HepG2 (cell line): ENCODE data around the gene DAB1. TPM values are rescaled to one million over a fixed set of nuclear protein-coding genes. Genes with fewer than 3 reads are reported as not detected.

Experiments
- ATAC-seq: fragments of 200-7000 bp; cut with Tn5 transposase; 3 replicates; pipeline ENCODE4 v1.9.1; 2020; ENCODE audit warnings: mild to moderate bottlenecking, moderate library complexity
- BruUV-seq: library from RNA; stranded (reverse); fragments of 400-500 nt; replicated peaks from 2 replicates; lab custom pipeline; 2021; lab: Mats Ljungman, UMichigan
- CTCF ChIA-PET: fragments of 300-600 bp; formaldehyde crosslinking; extraction: SDS; loops from one replicate; lab custom pipeline; 2021; ENCODE audit warnings: low total read pairs, inconsistent platforms, low intra/inter-chr PET ratio; lab: Yijun Ruan, JAX
- POLR2A ChIA-PET: fragments of 350-600 bp; sonication (Branson Sonifier 250); formaldehyde crosslinking; loops from one replicate; lab custom pipeline; 2020; ENCODE audit warnings: antibody characterized with exemption, inconsistent platforms; lab: Yijun Ruan, JAX
- DNase-seq: peaks from one replicate; pipeline ENCODE4 v3.0.0-alpha.2; 2015; ENCODE audit warnings: low spot score
- FAIRE-seq: peaks from 3 replicates; lab custom pipeline; 2011; peaks lifted over from hg19 to GRCh38; lab: Jason Lieb, UNC
- H2AFZ ChIP-seq: one replicate; pipeline ENCODE4 v1.6.1; 2011; ENCODE audit warnings: low read length, inconsistent platforms
- H3K27ac ChIP-seq: fragments of 300-600 bp; 3 replicates; pipeline ENCODE4 v1.8.0; 2011; ENCODE audit warnings: mixed run types, mild to moderate bottlenecking, mixed read lengths, low read length, inconsistent platforms; ENCODE audit not compliant: insufficient read depth; ENCODE audit errors: extremely low read length
- H3K27me3 ChIP-seq, 2 experiments: fragments of 200-600 bp in 1 of 2; 2 replicates in 1 of 2; 3 replicates in 1 of 2; pipeline versions ENCODE4 v1.6.0 to v1.8.0; 2011; ENCODE audit warnings: low read length in 2 of 2, mild to moderate bottlenecking in 2 of 2, moderate library complexity in 2 of 2, inconsistent platforms in 1 of 2; ENCODE audit not compliant: insufficient read depth in 2 of 2, control insufficient read depth in 1 of 2
- H3K36me3 ChIP-seq, 2 experiments: fragments of 200-600 bp in 1 of 2; replicated peaks in 1 of 2; 2 replicates in 1 of 2; 3 replicates in 1 of 2; pipeline versions ENCODE4 v1.5.1 to v1.8.0; 2011; ENCODE audit warnings: low read length in 2 of 2, inconsistent platforms in 1 of 2; ENCODE audit not compliant: insufficient read depth in 2 of 2, control insufficient read depth in 1 of 2
- H3K4me1 ChIP-seq: 2 replicates; pipeline ENCODE4 v1.5.1; 2012; ENCODE audit warnings: low read length, inconsistent platforms; ENCODE audit not compliant: insufficient read depth
- H3K4me2 ChIP-seq: 2 replicates; pipeline ENCODE4 v1.6.0; 2011; ENCODE audit warnings: low read depth, low read length, inconsistent platforms
- H3K4me3 ChIP-seq, 3 experiments: fragments of 200-600 bp in 1 of 3; sonication (generic), shearing (Covaris generic) in 1 of 3; replicated peaks in 1 of 3; 2 replicates each; pipeline ENCODE4 v1.5.1; 2011 to 2016; ENCODE audit warnings: low read length in 3 of 3, inconsistent platforms in 2 of 3, low read depth in 2 of 3, mild to moderate bottlenecking in 2 of 3, control low read depth in 1 of 3, mixed read lengths in 1 of 3; ENCODE audit not compliant: insufficient read depth in 1 of 3
- H3K79me2 ChIP-seq: one replicate; pipeline ENCODE4 v1.6.1; 2011; ENCODE audit warnings: low read length, inconsistent platforms; ENCODE audit not compliant: insufficient read depth
- H3K9ac ChIP-seq: 2 replicates; pipeline ENCODE4 v1.6.0; 2011; ENCODE audit warnings: mild to moderate bottlenecking, low read depth, low read length, inconsistent platforms; ENCODE audit not compliant: insufficient read depth
- H3K9me3 ChIP-seq: 2 replicates; pipeline ENCODE4 v1.5.1; 2012; ENCODE audit warnings: mild to moderate bottlenecking, low read length
- H4K20me1 ChIP-seq: 2 replicates; pipeline ENCODE4 v1.6.0; 2011; ENCODE audit warnings: inconsistent platforms, mild to moderate bottlenecking, low read length, moderate library complexity; ENCODE audit not compliant: insufficient read depth
- CREM ChIP-seq, 2 experiments: sonication (generic) in 1 of 2; formaldehyde crosslinking in 1 of 2; IDR thresholded peaks; 2 replicates each; pipeline versions ENCODE4 v1.4.0 to v1.6.1; 2016 to 2020; ENCODE audit warnings: antibody characterized with exemption in 1 of 2, mild to moderate bottlenecking in 1 of 2, missing genetic modification reagents in 1 of 2
- DMAP1 ChIP-seq: IDR thresholded peaks from 2 replicates; pipeline ENCODE4 v1.6.1; 2016
- DPF2 ChIP-seq: sonication (generic); formaldehyde crosslinking; IDR thresholded peaks from 2 replicates; pipeline ENCODE4 v1.4.0; 2020; ENCODE audit warnings: mild to moderate bottlenecking, low read depth, missing genetic modification reagents, borderline replicate concordance
- ESRRA ChIP-seq: sonication (generic); formaldehyde crosslinking; IDR thresholded peaks from 2 replicates; pipeline ENCODE4 v1.5.1; 2020; ENCODE audit warnings: mild to moderate bottlenecking, low read depth, missing genetic modification reagents
- FOXO1 ChIP-seq: sonication (generic); formaldehyde crosslinking; IDR thresholded peaks from 2 replicates; pipeline ENCODE4 v1.4.0; 2020; ENCODE audit warnings: missing genetic modification reagents
- HMGA1 ChIP-seq: sonication (generic); formaldehyde crosslinking; conservative IDR thresholded peaks from 2 replicates; pipeline ENCODE4 v1.4.0; 2020; ENCODE audit warnings: missing genetic modification reagents
- ISL2 ChIP-seq: sonication (generic); formaldehyde crosslinking; IDR thresholded peaks from 2 replicates; pipeline ENCODE4 v1.5.0; 2020; ENCODE audit warnings: missing genetic modification reagents
- KAT2B ChIP-seq: fragments of 150-350 bp; IDR thresholded peaks from 2 replicates; pipeline ENCODE4 v1.6.1; 2014; ENCODE audit warnings: low read depth, low read length, borderline replicate concordance
- KDM6A ChIP-seq: IDR thresholded peaks from 2 replicates; pipeline ENCODE4 v1.6.1; 2016; ENCODE audit warnings: low read depth
- MYC ChIP-seq: sonication (generic); formaldehyde crosslinking; IDR thresholded peaks from 2 replicates; pipeline ENCODE4 v1.9.0; 2021; ENCODE audit warnings: missing genetic modification reagents, borderline replicate concordance
- NFIB ChIP-seq: sonication (generic); formaldehyde crosslinking; IDR thresholded peaks from 2 replicates; pipeline ENCODE4 v1.9.0; 2021; ENCODE audit warnings: missing genetic modification reagents, mild to moderate bottlenecking, borderline replicate concordance
- NR2F1 ChIP-seq, 2 experiments: fragments of 450-650 bp in 1 of 2; formaldehyde crosslinking in 1 of 2; IDR thresholded peaks; 2 replicates each; pipeline versions ENCODE4 v1.5.0 to v1.6.1; 2016 to 2020; ENCODE audit warnings: mild to moderate bottlenecking in 1 of 2, missing compliant biosample characterization in 1 of 2, missing genetic modification reagents in 1 of 2, moderate library complexity in 1 of 2
- RARA ChIP-seq: IDR thresholded peaks from 2 replicates; pipeline ENCODE4 v1.6.1; 2016; ENCODE audit warnings: missing genetic modification reagents, missing compliant biosample characterization
- RELA ChIP-seq: sonication (generic); formaldehyde crosslinking; IDR thresholded peaks from 2 replicates; pipeline ENCODE4 v1.4.0; 2020; ENCODE audit warnings: missing genetic modification reagents
- SNAI1 ChIP-seq: sonication (generic); formaldehyde crosslinking; IDR thresholded peaks from 2 replicates; pipeline ENCODE4 v1.5.0; 2020; ENCODE audit warnings: mild to moderate bottlenecking, missing genetic modification reagents, borderline replicate concordance
- TMF1 ChIP-seq: sonication (generic); formaldehyde crosslinking; IDR thresholded peaks from 2 replicates; pipeline ENCODE4 v1.8.1; 2022; ENCODE audit warnings: low read depth, missing genetic modification reagents
- TOE1 ChIP-seq: sonication (generic); formaldehyde crosslinking; IDR thresholded peaks from 2 replicates; pipeline ENCODE4 v1.4.0; 2020; ENCODE audit warnings: mild to moderate bottlenecking, missing genetic modification reagents
- ZBTB42 ChIP-seq: sonication (generic); formaldehyde crosslinking; IDR thresholded peaks from 2 replicates; pipeline ENCODE4 v1.5.0; 2020; ENCODE audit warnings: mild to moderate bottlenecking, missing genetic modification reagents
- ZBTB46 ChIP-seq: sonication (generic); formaldehyde crosslinking; IDR thresholded peaks from 2 replicates; pipeline ENCODE4 v1.4.0; 2020; ENCODE audit warnings: mild to moderate bottlenecking, missing genetic modification reagents, borderline replicate concordance
- ZC3H4 ChIP-seq: sonication (generic); formaldehyde crosslinking; IDR thresholded peaks from 2 replicates; pipeline ENCODE4 v1.4.0; 2020; ENCODE audit warnings: missing genetic modification reagents, borderline replicate concordance
- ZKSCAN1 ChIP-seq: fragments of 150-350 bp; IDR thresholded peaks from 2 replicates; pipeline ENCODE4 v1.6.1; 2014; ENCODE audit warnings: low read length
- ZNF547 ChIP-seq: sonication (generic); formaldehyde crosslinking; IDR thresholded peaks from 2 replicates; pipeline ENCODE4 v1.5.1; 2020; ENCODE audit warnings: mild to moderate bottlenecking, missing genetic modification reagents
- ZNF589 ChIP-seq: sonication (generic); formaldehyde crosslinking; conservative IDR thresholded peaks from 2 replicates; pipeline ENCODE4 v1.8.0; 2022; ENCODE audit warnings: mild to moderate bottlenecking, moderate library complexity, missing genetic modification reagents
- ZNF790 ChIP-seq: sonication (generic); formaldehyde crosslinking; IDR thresholded peaks from 2 replicates; pipeline ENCODE4 v1.8.0; 2022; ENCODE audit warnings: missing genetic modification reagents, mild to moderate bottlenecking, borderline replicate concordance
- WGBS: methylation state at CpG from one replicate; pipeline ENCODE4 v1.1.6; 2017; ENCODE audit warnings: low lambda C conversion rate; 5-methylcytosine and 5-hydroxymethylcytosine counted together
- in situ Hi-C: cut with HindIII; loops from 2 replicates; pipeline ENCODE4 v1.10.0; 2017; ENCODE audit warnings: low pct_unique_long_range_greater_than_20kb; ENCODE audit not compliant: extremely low pct_ligation_motif_present
- intact Hi-C: fragments of 100-400 bp; cut with micrococcal nuclease; formaldehyde crosslinking; loops from one replicate; pipeline ENCODE4 v1.10.0; 2022; ENCODE audit not compliant: unreplicated experiment
- polyA plus RNA-seq, 8 experiments: library from polyadenylated mRNA; depleted of rRNA in 3 of 8; stranded (reverse) in 7 of 8; unstranded in 1 of 8; fragments of >200 nt; fragmentation: Illumina TruSeq in 4 of 8; extraction: Trizol in 4 of 8; gene quantifications; 2 replicates each; pipeline versions ENCODE4 v1.2.1 to v1.2.3, GENCODE V29; 2011 to 2016; ENCODE audit warnings: low read depth in 4 of 8, missing spikeins in 1 of 8, mixed read lengths in 1 of 8; ENCODE audit not compliant: insufficient read depth in 1 of 8
- total RNA-seq, 5 experiments: library from RNA; depleted of rRNA; stranded (reverse); fragments of >200 nt; fragmentation: Illumina TruSeq; extraction: Trizol; gene quantifications; 2 replicates each; pipeline ENCODE4 v1.2.3, GENCODE V29; 2016; ENCODE audit warnings: low read depth in 1 of 5
- TF ChIP-seq, protein P1 (sequence below): IDR thresholded peaks from 2 replicates; pipeline ENCODE4 v1.6.1; 2016; ENCODE audit warnings: missing biosample characterization, missing genetic modification reagents, low read depth

DAB1 gene
- total and polyA plus RNA-seq, 2 of the 13 experiments (the other 11 are each of a cell fraction or from before 2014, with no cell fraction given), result 0.04 to 0.13 TPM

GRCh38 chr1:56985857-56986256 lies 438.0 kb downstream of the DAB1 start:
- Histone ChIP-seq H3K4me2 (peak overlapping the region; percentile 76), H3K9me3 (no peaks in the 10 kb centered on the region), H2AFZ (no peak overlapping the region), H3K9ac (peak overlapping the region; percentile 45; the same call in 1 of the 2 replicates), H4K20me1 (no peaks in the 10 kb centered on the region), H3K27me3 (no peaks in the 10 kb centered on the region), H3K4me1 (peaks cover 26% of the 10 kb centered on the region), H3K4me3 (peak overlapping the region in 1 of 3 experiments; percentile 47; a peak in 1 of 6 replicates), H3K27ac (peak overlapping the region; percentile 65), H3K79me2 (no peaks in the 10 kb centered on the region), H3K36me3 (no peaks in the 10 kb centered on the region)
- ATAC-seq (peak; percentile 92), DNase-seq (peak; percentile 93), FAIRE-seq (peak; percentile 95)
- BruUV-seq, result no TSS peak
- in situ Hi-C loops, result no loop called here
- ChIA-PET POLR2A (interaction anchor here (0.6 to 1.4 kb wide), 2 partner anchors 20 to 131 kb away, joined by 4 read pairs; partner anchors contain the start of genes C8A and C8B), CTCF (no interaction called here)
- 4% methylated on average over 2 of the region's 2 CpGs for WGBS
- intact Hi-C loops, result loop anchor here (10.0 kb wide), 1 partner anchor 299 kb away; no protein-coding TSS in a partner anchor
- no peak for TF ChIP-seq ZNF547 (CRISPR knock-in tag)
- 0 out of 2 replicates have a peak, but pooled peaks have one; percentile 27 for TF ChIP-seq RARA
- TF ChIP-seq ZBTB46, result no peak
- TF ChIP-seq RELA (CRISPR knock-in tag), result no peak
- TF ChIP-seq NFIB (CRISPR knock-in tag), result no peak
- no peak for TF ChIP-seq ZBTB42
- TF ChIP-seq KDM6A, result 0 out of 2 replicates have a peak, but pooled peaks have one; percentile 35
- TF ChIP-seq ZNF589 (CRISPR knock-in tag), result no peak
- peak; percentile 90 for TF ChIP-seq ISL2 (CRISPR knock-in tag)
- TF ChIP-seq ZC3H4, result no peak
- TF ChIP-seq ZNF790 (CRISPR knock-in tag), result no peak
- TF ChIP-seq MYC (CRISPR knock-in tag), result no peak
- peak; percentile 37; the same call in 1 of the 2 replicates for TF ChIP-seq FOXO1
- TF ChIP-seq KAT2B, result no peak
- TF ChIP-seq TMF1 (CRISPR knock-in tag), result no peak
- peak; percentile 52; the same call in 1 of the 2 replicates for TF ChIP-seq CREM (IDR thresholded peaks at IDR 0.05)
- no peak for TF ChIP-seq CREM (CRISPR knock-in tag; IDR thresholded peaks at IDR 0.05)
- no peak for TF ChIP-seq DMAP1 (CRISPR knock-in tag)
- TF ChIP-seq ZKSCAN1, result no peak
- TF ChIP-seq, protein P1, sequence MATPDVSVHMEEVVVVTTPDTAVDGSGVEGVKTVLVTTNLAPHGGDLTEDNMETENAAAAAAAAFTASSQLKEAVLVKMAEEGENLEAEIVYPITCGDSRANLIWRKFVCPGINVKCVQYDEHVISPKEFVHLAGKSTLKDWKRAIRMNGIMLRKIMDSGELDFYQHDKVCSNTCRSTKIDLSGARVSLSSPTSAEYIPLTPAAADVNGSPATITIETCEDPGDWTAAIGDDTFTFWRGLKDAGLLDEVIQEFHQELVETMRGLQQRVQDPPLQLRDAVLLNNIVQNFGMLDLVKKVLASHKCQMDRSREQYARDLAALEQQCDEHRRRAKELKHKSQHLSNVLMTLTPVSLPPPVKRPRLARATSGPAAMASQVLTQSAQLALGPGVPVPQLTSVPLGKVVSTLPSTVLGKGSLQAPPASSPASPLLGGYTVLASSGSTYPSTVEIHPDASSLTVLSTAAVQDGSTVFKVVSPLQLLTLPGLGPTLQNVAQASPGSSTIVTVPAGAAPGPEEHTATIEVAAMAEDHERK, result no peak
- no peak for TF ChIP-seq NR2F1 (CRISPR knock-in tag; IDR thresholded peaks at IDR 0.05)
- TF ChIP-seq HMGA1 (CRISPR knock-in tag), result no peak
- TF ChIP-seq SNAI1, result no peak
- no peak for TF ChIP-seq DPF2 (CRISPR knock-in tag)
- no peak for TF ChIP-seq ESRRA (CRISPR knock-in tag)
- TF ChIP-seq TOE1, result no peak
